Colonic mucosa (tissue), 4 donors: Measurements from ENCODE around the gene UNC5C. TPM values are rescaled to one million over a fixed set of nuclear protein-coding genes. Genes with fewer than 3 reads are reported as not detected.

Experiments
- DNase-seq: peaks from one replicate; pipeline ENCODE4 v3.0.0-alpha.2; 2020
- H3K27ac ChIP-seq: fragments of 200-600 bp; one replicate; pipeline ENCODE4 v1.8.0; 2021
- H3K27me3 ChIP-seq: fragments of 200-600 bp; one replicate; pipeline ENCODE4 v1.8.0; 2021
- H3K36me3 ChIP-seq: fragments of 200-600 bp; one replicate; pipeline ENCODE4 v1.8.0; 2021
- H3K4me1 ChIP-seq: fragments of 200-600 bp; one replicate; pipeline ENCODE4 v1.8.0; 2021; ENCODE audit warnings: mild to moderate bottlenecking
- H3K4me3 ChIP-seq: fragments of 200-600 bp; one replicate; pipeline ENCODE4 v1.8.0; 2021
- H3K9ac ChIP-seq, 2 donors: one replicate each; pipeline ENCODE4 v1.7.0; 2013; ENCODE audit warnings: control low read depth in 2 of 2, low read depth in 2 of 2, low read length in 2 of 2
- H3K9me3 ChIP-seq: fragments of 200-600 bp; one replicate; pipeline ENCODE4 v1.8.0; 2021
- CTCF ChIP-seq: fragments of 200-600 bp; IDR thresholded peaks from one replicate; pipeline ENCODE4 v1.8.0; 2022; ENCODE audit warnings: antibody characterized with exemption, mild to moderate bottlenecking
- intact Hi-C: fragments of 100-400 bp; cut with DNase I; formaldehyde crosslinking; loops from one replicate; pipeline ENCODE4 v1.14.1; 2022
- total RNA-seq, 2 donors: library from RNA; stranded (reverse); fragmentation: NEBNext Ultra II Directional in 1 of 2; extraction: Animal tissue kit (Norgen Biotek cat#: 25700) in 1 of 2; gene quantifications; one replicate each; pipeline ENCODE4 v1.2.1, GENCODE V29; 2021
- donor health status: healthy.
- donor health status: DM: no; HTN: no; CAD: no.
- donor health status: DM: no; HTN: no; CAD: no.

UNC5C gene
- total RNA-seq, 2 donors from 2014 or later, result 3.9 to 4.2 TPM

GRCh38 chr4:95549246-95550114 lies 707 bp upstream of the UNC5C start:
- TF ChIP-seq CTCF, result no peak
- H3K36me3 ChIP-seq, result no peaks in the 10 kb centered on the region
- peak overlapping the region; percentile 28 to 51 for H3K9ac ChIP-seq
- H3K27ac ChIP-seq, result peak overlapping the region; percentile 75
- DNase-seq, result peak; percentile 50
- peaks cover 29% of the 10 kb centered on the region for H3K27me3 ChIP-seq
- peak overlapping the region; percentile 48 for H3K4me3 ChIP-seq
- intact Hi-C loops, result no loop called here
- H3K9me3 ChIP-seq, result no peaks in the 10 kb centered on the region
- H3K4me1 ChIP-seq, result no peaks in the 10 kb centered on the region

GRCh38 chr4:95547715-95548471 lies 880 bp downstream of the UNC5C start:
- Histone ChIP-seq H3K9ac (peak overlapping the region; percentile 14 to 28), H3K4me1 (no peaks in the 10 kb centered on the region), H3K27me3 (peaks cover 29% of the 10 kb centered on the region), H3K27ac (peak overlapping the region; percentile 75), H3K4me3 (peak overlapping the region; percentile 48), H3K9me3 (no peaks in the 10 kb centered on the region), H3K36me3 (no peaks in the 10 kb centered on the region)
- no peak for TF ChIP-seq CTCF
- peak; percentile 23 for DNase-seq
- intact Hi-C loops, result no loop called here

GRCh38 chr4:95546866-95547714 lies 1.7 kb downstream of the UNC5C start:
- TF ChIP-seq CTCF, result no peak
- intact Hi-C loops, result no loop called here
- peak overlapping the region; percentile 48 for H3K4me3 ChIP-seq
- no peak for DNase-seq
- H3K27ac ChIP-seq, result peak overlapping the region; percentile 75
- no peaks in the 10 kb centered on the region for H3K36me3 ChIP-seq
- peak overlapping the region; percentile 14 to 28 for H3K9ac ChIP-seq
- H3K4me1 ChIP-seq, result no peaks in the 10 kb centered on the region
- peaks cover 29% of the 10 kb centered on the region for H3K27me3 ChIP-seq
- no peaks in the 10 kb centered on the region for H3K9me3 ChIP-seq

DNA sequence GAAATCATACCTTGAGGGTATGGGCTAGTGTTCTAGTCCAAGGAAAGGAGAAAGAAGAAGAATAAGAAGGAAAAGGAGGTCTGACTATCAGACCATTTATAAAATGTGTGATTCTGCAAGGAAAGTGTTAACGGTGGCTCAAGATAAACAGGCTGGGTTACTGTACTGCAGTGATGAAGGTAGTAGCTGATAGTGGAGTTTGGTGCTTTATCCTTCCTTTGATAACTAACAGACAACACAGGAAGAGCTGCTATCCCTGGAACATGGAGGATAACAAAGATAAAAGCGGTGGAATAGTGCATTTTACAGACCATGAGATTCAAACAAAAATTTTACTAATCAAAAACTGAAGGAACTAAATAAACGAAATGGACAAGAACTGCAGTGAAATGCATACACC lies 2.6 kb downstream of the UNC5C start:
- no peak for DNase-seq
- intact Hi-C loops, result no loop called here
- Histone ChIP-seq H3K9ac (no peak overlapping the region), H3K4me3 (no peak overlapping the region), H3K36me3 (no peaks in the 10 kb centered on the region), H3K9me3 (no peaks in the 10 kb centered on the region), H3K27me3 (peaks cover 29% of the 10 kb centered on the region), H3K27ac (no peak overlapping the region), H3K4me1 (no peaks in the 10 kb centered on the region)
- no peak for TF ChIP-seq CTCF

DNA sequence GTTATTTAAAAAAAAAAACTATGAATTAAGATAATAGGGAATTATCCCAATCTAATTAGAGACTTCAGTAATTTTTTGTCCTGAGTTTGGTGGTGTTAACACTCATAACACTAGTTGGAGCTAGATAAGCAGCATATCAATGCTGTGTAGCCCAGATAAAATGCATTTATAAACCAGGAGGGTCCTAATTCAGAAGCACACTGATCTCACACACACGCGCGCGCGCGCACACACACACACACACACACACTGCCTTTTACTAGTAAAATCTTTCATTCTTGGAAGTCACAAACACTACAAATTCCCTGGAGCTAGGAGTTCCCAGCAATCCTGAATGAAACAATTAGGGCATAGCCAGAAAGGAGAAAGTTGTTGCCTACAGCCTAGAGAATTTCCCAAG lies 3.2 kb downstream of the UNC5C start:
- H3K9ac ChIP-seq, result no peak overlapping the region
- no peak overlapping the region for H3K27ac ChIP-seq
- no peak for TF ChIP-seq CTCF
- intact Hi-C loops, result no loop called here
- no peaks in the 10 kb centered on the region for H3K9me3 ChIP-seq
- H3K27me3 ChIP-seq, result peaks cover 29% of the 10 kb centered on the region
- H3K4me3 ChIP-seq, result no peak overlapping the region
- H3K4me1 ChIP-seq, result no peaks in the 10 kb centered on the region
- no peaks in the 10 kb centered on the region for H3K36me3 ChIP-seq
- no peak for DNase-seq
